Measurements from ENCODE around the gene LRP5.

LRP5 gene

DNA sequence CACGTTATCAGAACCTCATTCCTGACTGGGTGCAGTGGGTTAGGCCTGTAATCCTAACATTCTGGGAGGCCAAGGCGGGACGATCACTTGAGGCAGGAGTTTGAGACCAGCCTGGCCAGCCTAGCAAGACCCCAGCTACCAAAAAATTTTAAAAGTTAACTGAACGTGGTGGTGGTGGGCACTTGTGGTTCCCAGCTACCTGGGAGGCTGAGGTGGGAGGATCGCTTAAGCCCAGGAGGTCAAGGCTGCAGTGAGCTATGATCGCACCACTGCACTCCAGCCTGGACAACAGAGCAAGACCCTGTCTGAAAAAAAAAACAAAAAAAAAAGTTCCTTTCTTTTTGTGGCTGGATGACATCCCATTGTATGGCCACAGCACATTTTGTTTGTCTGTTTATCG lies 80.4 kb downstream of the LRP5 start:
- Histone ChIP-seq H3K79me2 (ENCODE audit: insufficient read depth, low read depth) (no peaks in the 10 kb centered on the region), H3K27ac (no peak overlapping the region), H3K27me3 (ENCODE audit: insufficient read depth, low read depth) (no peaks in the 10 kb centered on the region), H3K4me1 (ENCODE audit: low read depth, poor library complexity, severe bottlenecking) (no peaks in the 10 kb centered on the region), H3K9ac (no peak overlapping the region), H4K20me1 (ENCODE audit: insufficient read depth) (no peaks in the 10 kb centered on the region), H2AFZ (ENCODE audit: low read depth) (no peak overlapping the region), H3K36me3 (ENCODE audit: insufficient read depth) (no peaks in the 10 kb centered on the region), H3K4me2 (no peak overlapping the region), H3K4me3 (IDR thresholded peaks at IDR 0.05; ENCODE audit: insufficient read depth, low read depth, low read length) (no peak overlapping the region)
- TF ChIP-seq, protein P1, sequence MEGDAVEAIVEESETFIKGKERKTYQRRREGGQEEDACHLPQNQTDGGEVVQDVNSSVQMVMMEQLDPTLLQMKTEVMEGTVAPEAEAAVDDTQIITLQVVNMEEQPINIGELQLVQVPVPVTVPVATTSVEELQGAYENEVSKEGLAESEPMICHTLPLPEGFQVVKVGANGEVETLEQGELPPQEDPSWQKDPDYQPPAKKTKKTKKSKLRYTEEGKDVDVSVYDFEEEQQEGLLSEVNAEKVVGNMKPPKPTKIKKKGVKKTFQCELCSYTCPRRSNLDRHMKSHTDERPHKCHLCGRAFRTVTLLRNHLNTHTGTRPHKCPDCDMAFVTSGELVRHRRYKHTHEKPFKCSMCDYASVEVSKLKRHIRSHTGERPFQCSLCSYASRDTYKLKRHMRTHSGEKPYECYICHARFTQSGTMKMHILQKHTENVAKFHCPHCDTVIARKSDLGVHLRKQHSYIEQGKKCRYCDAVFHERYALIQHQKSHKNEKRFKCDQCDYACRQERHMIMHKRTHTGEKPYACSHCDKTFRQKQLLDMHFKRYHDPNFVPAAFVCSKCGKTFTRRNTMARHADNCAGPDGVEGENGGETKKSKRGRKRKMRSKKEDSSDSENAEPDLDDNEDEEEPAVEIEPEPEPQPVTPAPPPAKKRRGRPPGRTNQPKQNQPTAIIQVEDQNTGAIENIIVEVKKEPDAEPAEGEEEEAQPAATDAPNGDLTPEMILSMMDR (conservative IDR thresholded peaks at IDR 0.05; ENCODE audit: low read depth, low read length) = no peak

- Histone ChIP-seq H3K4me3 (IDR thresholded peaks at IDR 0.05; ENCODE audit: insufficient read depth, low read depth, low read length) (no peak overlapping the region), H3K4me2 (no peak overlapping the region), H3K4me1 (ENCODE audit: low read depth, poor library complexity, severe bottlenecking) (no peaks in the 10 kb centered on the region), H3K27ac (no peak overlapping the region), H3K79me2 (ENCODE audit: insufficient read depth, low read depth) (no peaks in the 10 kb centered on the region), H4K20me1 (ENCODE audit: insufficient read depth) (no peaks in the 10 kb centered on the region), H3K36me3 (ENCODE audit: insufficient read depth) (no peaks in the 10 kb centered on the region), H3K27me3 (ENCODE audit: insufficient read depth, low read depth) (no peaks in the 10 kb centered on the region), H2AFZ (ENCODE audit: low read depth) (no peak overlapping the region), H3K9ac (no peak overlapping the region)
- TF ChIP-seq, protein P1 (conservative IDR thresholded peaks at IDR 0.05; ENCODE audit: low read depth, low read length) = no peak
Measured at GRCh38 chr11:68396516-68396915, 84.1 kb downstream of the LRP5 start.

- no peaks in the 10 kb centered on the region for H3K79me2 ChIP-seq (ENCODE audit: insufficient read depth, low read depth)
- no peak overlapping the region for H3K4me3 ChIP-seq (IDR thresholded peaks at IDR 0.05; ENCODE audit: insufficient read depth, low read depth, low read length)
- no peaks in the 10 kb centered on the region for H3K27me3 ChIP-seq (ENCODE audit: insufficient read depth, low read depth)
- H3K36me3 ChIP-seq (ENCODE audit: insufficient read depth) = no peaks in the 10 kb centered on the region
- H3K4me1 ChIP-seq (ENCODE audit: low read depth, poor library complexity, severe bottlenecking) = no peaks in the 10 kb centered on the region
- H3K4me2 ChIP-seq = no peak overlapping the region
- H4K20me1 ChIP-seq (ENCODE audit: insufficient read depth) = no peaks in the 10 kb centered on the region
- H3K9ac ChIP-seq = no peak overlapping the region
- TF ChIP-seq, protein P1 (conservative IDR thresholded peaks at IDR 0.05; ENCODE audit: low read depth, low read length) = no peak
- no peak overlapping the region for H3K27ac ChIP-seq
- H2AFZ ChIP-seq (ENCODE audit: low read depth) = no peak overlapping the region
Measured at GRCh38 chr11:68397256-68397655, 84.9 kb downstream of the LRP5 start.

- no peak overlapping the region for H2AFZ ChIP-seq (ENCODE audit: low read depth)
- no peaks in the 10 kb centered on the region for H3K79me2 ChIP-seq (ENCODE audit: insufficient read depth, low read depth)
- no peaks in the 10 kb centered on the region for H3K27me3 ChIP-seq (ENCODE audit: insufficient read depth, low read depth)
- H3K4me3 ChIP-seq (IDR thresholded peaks at IDR 0.05; ENCODE audit: insufficient read depth, low read depth, low read length) = no peak overlapping the region
- H3K4me1 ChIP-seq (ENCODE audit: low read depth, poor library complexity, severe bottlenecking) = no peaks in the 10 kb centered on the region
- no peak overlapping the region for H3K9ac ChIP-seq
- H3K36me3 ChIP-seq (ENCODE audit: insufficient read depth) = no peaks in the 10 kb centered on the region
- no peak overlapping the region for H3K27ac ChIP-seq
- no peaks in the 10 kb centered on the region for H4K20me1 ChIP-seq (ENCODE audit: insufficient read depth)
- TF ChIP-seq, protein P1 (conservative IDR thresholded peaks at IDR 0.05; ENCODE audit: low read depth, low read length) = no peak
- H3K4me2 ChIP-seq = no peak overlapping the region
Measured at GRCh38 chr11:68398995-68399851, 86.8 kb downstream of the LRP5 start.

All from KMS-11 (cell line).